ENCODE data around the gene MMP13.

The MMP13 gene

GRCh38 chr11:102933627-102934026 is 21.9 kb downstream of the MMP13 start:
- no peak for TF ChIP-seq TAF1 (IDR thresholded peaks at IDR 0.05; ENCODE audit: borderline replicate concordance, insufficient read depth, low read length)
- TF ChIP-seq SIN3A (IDR thresholded peaks at IDR 0.05; ENCODE audit: borderline replicate concordance, insufficient read depth, low read length) = no peak
- TF ChIP-seq REST (IDR thresholded peaks at IDR 0.05; ENCODE audit: insufficient read depth in 1 of 2, low read depth in 2 of 2, low read length in 2 of 2) = no peak
- no peak for TF ChIP-seq FOXP2 (optimal IDR thresholded peaks at IDR 0.05; ENCODE audit: borderline replicate concordance, extremely low read depth, extremely low read length, insufficient read depth)
- TF ChIP-seq POLR2AphosphoS5 (IDR thresholded peaks at IDR 0.05; ENCODE audit: low read depth, low read length) = no peak

GRCh38 chr11:102932678-102933077 is 22.9 kb downstream of the MMP13 start:
- TF ChIP-seq FOXP2 (optimal IDR thresholded peaks at IDR 0.05; ENCODE audit: borderline replicate concordance, extremely low read depth, extremely low read length, insufficient read depth) (no peak), POLR2AphosphoS5 (IDR thresholded peaks at IDR 0.05; ENCODE audit: low read depth, low read length) (no peak), TAF1 (IDR thresholded peaks at IDR 0.05; ENCODE audit: borderline replicate concordance, insufficient read depth, low read length) (no peak), REST (IDR thresholded peaks at IDR 0.05; ENCODE audit: insufficient read depth in 1 of 2, low read depth in 2 of 2, low read length in 2 of 2) (no peak), SIN3A (IDR thresholded peaks at IDR 0.05; ENCODE audit: borderline replicate concordance, insufficient read depth, low read length) (no peak)

GRCh38 chr11:102930451-102930850 is 25.1 kb downstream of the MMP13 start:
- TF ChIP-seq TAF1 (IDR thresholded peaks at IDR 0.05; ENCODE audit: borderline replicate concordance, insufficient read depth, low read length) (no peak), POLR2AphosphoS5 (IDR thresholded peaks at IDR 0.05; ENCODE audit: low read depth, low read length) (no peak), SIN3A (IDR thresholded peaks at IDR 0.05; ENCODE audit: borderline replicate concordance, insufficient read depth, low read length) (no peak), FOXP2 (optimal IDR thresholded peaks at IDR 0.05; ENCODE audit: borderline replicate concordance, extremely low read depth, extremely low read length, insufficient read depth) (no peak), REST (IDR thresholded peaks at IDR 0.05; ENCODE audit: insufficient read depth in 1 of 2, low read depth in 2 of 2, low read length in 2 of 2) (no peak)

GRCh38 chr11:102929972-102930371 is 25.6 kb downstream of the MMP13 start:
- TF ChIP-seq REST (IDR thresholded peaks at IDR 0.05; ENCODE audit: insufficient read depth in 1 of 2, low read depth in 2 of 2, low read length in 2 of 2) = no peak
- no peak for TF ChIP-seq FOXP2 (optimal IDR thresholded peaks at IDR 0.05; ENCODE audit: borderline replicate concordance, extremely low read depth, extremely low read length, insufficient read depth)
- no peak for TF ChIP-seq SIN3A (IDR thresholded peaks at IDR 0.05; ENCODE audit: borderline replicate concordance, insufficient read depth, low read length)
- TF ChIP-seq TAF1 (IDR thresholded peaks at IDR 0.05; ENCODE audit: borderline replicate concordance, insufficient read depth, low read length) = no peak
- TF ChIP-seq POLR2AphosphoS5 (IDR thresholded peaks at IDR 0.05; ENCODE audit: low read depth, low read length) = no peak

- no peak for TF ChIP-seq POLR2AphosphoS5 (IDR thresholded peaks at IDR 0.05; ENCODE audit: low read depth, low read length)
- no peak for TF ChIP-seq TAF1 (IDR thresholded peaks at IDR 0.05; ENCODE audit: borderline replicate concordance, insufficient read depth, low read length)
- TF ChIP-seq REST (IDR thresholded peaks at IDR 0.05; ENCODE audit: insufficient read depth in 1 of 2, low read depth in 2 of 2, low read length in 2 of 2) = no peak
- TF ChIP-seq FOXP2 (optimal IDR thresholded peaks at IDR 0.05; ENCODE audit: borderline replicate concordance, extremely low read depth, extremely low read length, insufficient read depth) = no peak
- TF ChIP-seq SIN3A (IDR thresholded peaks at IDR 0.05; ENCODE audit: borderline replicate concordance, insufficient read depth, low read length) = no peak
Observed at GRCh38 chr11:102929166-102929565, 26.4 kb downstream of the MMP13 start.

Data from PFSK-1 (cell line).